Natural killer cell (primary cell): ENCODE data around the gene GNPAT. TPM values are rescaled to one million over a fixed set of nuclear protein-coding genes. Genes with fewer than 3 reads are reported as not detected.

ENCODE experiments used
- ATAC-seq, 3 donors: fragments of 150-1000 bp in 2 of 3; fragments of 200-7000 bp in 1 of 3; cut with Tn5 transposase; 1 replicate in 1 of 3; 2 replicates in 2 of 3; pipeline ENCODE4 v1.10.0; 2021; ENCODE audit warnings: mild to moderate bottlenecking in 2 of 3, moderate library complexity in 2 of 3
- DNase-seq, 2 donors: peaks; one replicate each; pipeline versions ENCODE4 v3.0.0 to v3.0.0-alpha.2; 2013 to 2021; ENCODE audit warnings: mixed read lengths in 1 of 2
- H3K27ac ChIP-seq: one replicate; pipeline ENCODE4 v1.5.1; 2013; ENCODE audit warnings: mild to moderate bottlenecking, low read length
- H3K27me3 ChIP-seq: one replicate; pipeline ENCODE4 v1.6.1; 2013; ENCODE audit warnings: low read length; ENCODE audit not compliant: control insufficient read depth, insufficient read depth
- H3K36me3 ChIP-seq: one replicate; pipeline ENCODE4 v1.6.1; 2013; ENCODE audit warnings: low read length; ENCODE audit not compliant: control insufficient read depth, insufficient read depth
- H3K4me1 ChIP-seq: one replicate; pipeline ENCODE4 v1.6.1; 2013; ENCODE audit warnings: low read length; ENCODE audit not compliant: control insufficient read depth, insufficient read depth
- H3K4me3 ChIP-seq: one replicate; pipeline ENCODE4 v1.5.1; 2013; ENCODE audit warnings: low read length
- H3K9me3 ChIP-seq: one replicate; pipeline ENCODE4 v1.6.1; 2013; ENCODE audit warnings: low read length; ENCODE audit not compliant: control insufficient read depth, insufficient read depth
- H3K27ac Mint-ChIP-seq, 2 donors: one replicate each; pipeline ENCODE4 v1.8.0; 2022; ENCODE audit warnings: mild to moderate bottlenecking in 2 of 2, mixed read lengths in 2 of 2, moderate library complexity in 1 of 2
- H3K27me3 Mint-ChIP-seq, 2 donors: one replicate each; pipeline ENCODE4 v1.8.0; 2022; ENCODE audit warnings: low read depth in 2 of 2, mixed read lengths in 2 of 2
- H3K36me3 Mint-ChIP-seq: one replicate; pipeline ENCODE4 v1.8.0; 2022; ENCODE audit warnings: mixed read lengths
- H3K4me1 Mint-ChIP-seq, 2 donors: one replicate each; pipeline ENCODE4 v1.8.0; 2022; ENCODE audit warnings: mixed read lengths in 2 of 2
- H3K4me3 Mint-ChIP-seq: one replicate; pipeline ENCODE4 v1.8.0; 2022; ENCODE audit warnings: mild to moderate bottlenecking, moderate library complexity, mixed read lengths
- H3K9me3 Mint-ChIP-seq, 2 donors: one replicate each; pipeline ENCODE4 v1.8.0; 2022; ENCODE audit warnings: mixed read lengths in 2 of 2
- CTCF ChIP-seq: fragments of 200-600 bp; IDR thresholded peaks from one replicate; pipeline ENCODE4 v1.8.0; 2022; ENCODE audit warnings: antibody characterized with exemption
- WGBS: methylation state at CpG from one replicate; pipeline ENCODE4 v1.1.7; 2013; ENCODE audit warnings: missing lambda C conversion rate; ENCODE audit not compliant: insufficient coverage; 5-methylcytosine and 5-hydroxymethylcytosine counted together
- intact Hi-C: fragments of 100-400 bp; cut with micrococcal nuclease; formaldehyde crosslinking; loops from one replicate; pipeline ENCODE4 v1.14.2; 2022
- total RNA-seq, 4 donors: library from RNA; stranded (reverse); fragments of 120-200 nt in 1 of 4; gene quantifications; one replicate each; pipeline versions ENCODE4 v1.2.3 to v1.2.4, GENCODE V29; 2013 to 2022

The GNPAT gene
- total RNA-seq, 3 donors from 2014 or later (not counting 1 experiment from before 2014, with no cell fraction given): 20.5 to 29.3 (median 23.1) TPM

- Mint-ChIP-seq H3K4me1 (no peaks in the 10 kb centered on the region), H3K4me3 (no peak overlapping the region), H3K27ac (no peak overlapping the region), H3K9me3 (no peaks in the 10 kb centered on the region), H3K27me3 (no peaks in the 10 kb centered on the region), H3K36me3 (no peaks in the 10 kb centered on the region)
- Histone ChIP-seq H3K4me3 (no peak overlapping the region), H3K27me3 (no peaks in the 10 kb centered on the region), H3K9me3 (no peaks in the 10 kb centered on the region), H3K27ac (no peak overlapping the region), H3K36me3 (no peaks in the 10 kb centered on the region), H3K4me1 (no peaks in the 10 kb centered on the region)
- intact Hi-C loops: no loop called here
- ATAC-seq: no peak
- TF ChIP-seq CTCF: no peak
- 95% methylated on average over 3 of the region's 3 CpGs for whole genome bisulfite sequencing
- no peak for DNase-seq
Measured at GRCh38 chr1:231301990-231302389, 61.0 kb downstream of the GNPAT start.

GRCh38 chr1:231310391-231310934 lies 69.5 kb downstream of the GNPAT start:
- ATAC-seq (no peak), DNase-seq (no peak)
- Mint-ChIP-seq H3K4me1 (no peaks in the 10 kb centered on the region), H3K4me3 (no peak overlapping the region), H3K9me3 (no peaks in the 10 kb centered on the region), H3K36me3 (no peaks in the 10 kb centered on the region), H3K27ac (no peak overlapping the region), H3K27me3 (peaks cover 0 to 3% of the 10 kb centered on the region in 2 donors)
- WGBS: 92% methylated on average over 10 of the region's 10 CpGs
- H3K9me3 ChIP-seq: no peaks in the 10 kb centered on the region
- intact Hi-C loops: no loop called here
- no peak overlapping the region for H3K4me3 ChIP-seq
- no peak overlapping the region for H3K27ac ChIP-seq
- H3K36me3 ChIP-seq: no peaks in the 10 kb centered on the region
- no peaks in the 10 kb centered on the region for H3K4me1 ChIP-seq
- no peaks in the 10 kb centered on the region for H3K27me3 ChIP-seq
- TF ChIP-seq CTCF: no peak

- ATAC-seq (no peak), DNase-seq (no peak)
- Histone ChIP-seq H3K36me3 (no peaks in the 10 kb centered on the region), H3K4me1 (no peaks in the 10 kb centered on the region), H3K27me3 (no peaks in the 10 kb centered on the region), H3K9me3 (no peaks in the 10 kb centered on the region), H3K27ac (no peak overlapping the region), H3K4me3 (no peak overlapping the region)
- H3K27me3 Mint-ChIP-seq: peaks cover 0 to 9% of the 10 kb centered on the region in 2 donors
- intact Hi-C loops: no loop called here
- H3K4me1 Mint-ChIP-seq: peaks cover 0 to 5% of the 10 kb centered on the region in 2 donors
- H3K27ac Mint-ChIP-seq: no peak overlapping the region
- no peaks in the 10 kb centered on the region for H3K9me3 Mint-ChIP-seq
- WGBS: 84% methylated on average over 5 of the region's 8 CpGs
- no peak for TF ChIP-seq CTCF
- H3K36me3 Mint-ChIP-seq: no peaks in the 10 kb centered on the region
- no peak overlapping the region for H3K4me3 Mint-ChIP-seq
Measured at GRCh38 chr1:231311720-231312431, 70.9 kb downstream of the GNPAT start.

- no peak overlapping the region for H3K4me3 Mint-ChIP-seq
- Histone ChIP-seq H3K4me1 (no peaks in the 10 kb centered on the region), H3K9me3 (no peaks in the 10 kb centered on the region), H3K4me3 (no peak overlapping the region), H3K27me3 (no peaks in the 10 kb centered on the region), H3K36me3 (no peaks in the 10 kb centered on the region), H3K27ac (no peak overlapping the region)
- H3K4me1 Mint-ChIP-seq: peaks cover 0 to 5% of the 10 kb centered on the region in 2 donors
- intact Hi-C loops: no loop called here
- H3K27me3 Mint-ChIP-seq: peaks cover 0 to 9% of the 10 kb centered on the region in 2 donors
- WGBS: 99% methylated on average over 5 of the region's 5 CpGs
- H3K9me3 Mint-ChIP-seq: no peaks in the 10 kb centered on the region
- no peak for TF ChIP-seq CTCF
- ATAC-seq (no peak), DNase-seq (no peak)
- no peak overlapping the region for H3K27ac Mint-ChIP-seq
- no peaks in the 10 kb centered on the region for H3K36me3 Mint-ChIP-seq
Measured at GRCh38 chr1:231312432-231312788, 71.4 kb downstream of the GNPAT start.
